ENCODE measurements around the gene NCAM1.

- TF ChIP-seq CTCF (IDR thresholded peaks at IDR 0.05), result no peak
- no peak for TF ChIP-seq POLR2A (IDR thresholded peaks at IDR 0.05)
- no peak for TF ChIP-seq EP300 (IDR thresholded peaks at IDR 0.05)
- TF ChIP-seq POLR2AphosphoS5 (IDR thresholded peaks at IDR 0.05), result no peak
These were observed 62.0 kb downstream of the NCAM1 start for GRCh38 chr11:113023228-113023627.
